ENCODE measurements around the gene AFF4. TPM values are rescaled to one million over a fixed set of nuclear protein-coding genes. Genes with fewer than 3 reads are reported as not detected.
A peak's percentile ranks its signal among the peaks of the same experiment; 100 is the strongest.

Gene AFF4
- total RNA-seq, 1 donor from 2014 or later = 62.4 TPM

- DNase-seq (ENCODE audit: low spot score in 2 of 2) = no peak
- no peak for FAIRE-seq
Observed at GRCh38 chr5:132831095-132831860, 132.2 kb downstream of the AFF4 start.

- FAIRE-seq = no peak
- peak; percentile 68 to 74 for DNase-seq (ENCODE audit: low spot score in 2 of 2)
Observed at GRCh38 chr5:132830436-132831094, 132.9 kb downstream of the AFF4 start, which contains the start of gene SHROOM1. SHROOM1 (minus strand) TSS chr5:132830647; CDS start chr5:132826140, 4,507 bp downstream.

- DNase-seq (ENCODE audit: low spot score in 2 of 2) (peak; percentile 91 to 92), FAIRE-seq (no peak)
Observed at GRCh38 chr5:132829742-132830435, 133.5 kb downstream of the AFF4 start.

DNA sequence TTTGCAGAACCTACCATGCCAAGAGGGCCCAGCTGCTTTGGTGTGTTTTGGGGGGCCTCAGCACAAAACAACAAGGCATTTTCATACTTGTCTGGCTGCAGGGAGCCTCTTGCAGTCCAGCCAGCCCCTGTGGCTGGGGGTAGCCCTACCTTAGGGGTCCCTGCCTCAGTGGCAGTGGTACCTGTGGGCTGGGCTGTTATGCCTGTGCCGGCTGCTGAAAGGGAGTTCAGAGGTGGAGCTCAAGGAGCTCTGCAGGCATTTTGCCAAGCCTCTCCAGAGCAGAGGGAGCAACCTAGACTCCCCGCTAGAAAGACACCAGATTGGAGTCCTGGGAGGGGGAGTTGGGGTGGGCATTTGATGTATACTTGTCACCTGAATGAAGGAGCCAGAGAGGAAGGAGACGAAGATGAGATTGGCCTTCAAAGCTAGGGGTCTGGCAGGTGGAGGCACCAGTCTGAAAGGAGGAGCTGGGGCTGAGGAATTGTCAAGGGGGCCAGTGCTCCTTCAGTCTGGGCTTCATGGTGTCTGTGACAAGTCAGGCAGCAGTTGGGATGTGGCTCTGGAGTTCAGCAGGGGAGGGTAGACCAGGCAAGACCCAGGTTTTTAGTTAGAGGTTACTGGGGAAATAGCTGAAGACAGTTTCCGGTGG is 134.5 kb downstream of the AFF4 start:
- no peak for FAIRE-seq

DNA sequence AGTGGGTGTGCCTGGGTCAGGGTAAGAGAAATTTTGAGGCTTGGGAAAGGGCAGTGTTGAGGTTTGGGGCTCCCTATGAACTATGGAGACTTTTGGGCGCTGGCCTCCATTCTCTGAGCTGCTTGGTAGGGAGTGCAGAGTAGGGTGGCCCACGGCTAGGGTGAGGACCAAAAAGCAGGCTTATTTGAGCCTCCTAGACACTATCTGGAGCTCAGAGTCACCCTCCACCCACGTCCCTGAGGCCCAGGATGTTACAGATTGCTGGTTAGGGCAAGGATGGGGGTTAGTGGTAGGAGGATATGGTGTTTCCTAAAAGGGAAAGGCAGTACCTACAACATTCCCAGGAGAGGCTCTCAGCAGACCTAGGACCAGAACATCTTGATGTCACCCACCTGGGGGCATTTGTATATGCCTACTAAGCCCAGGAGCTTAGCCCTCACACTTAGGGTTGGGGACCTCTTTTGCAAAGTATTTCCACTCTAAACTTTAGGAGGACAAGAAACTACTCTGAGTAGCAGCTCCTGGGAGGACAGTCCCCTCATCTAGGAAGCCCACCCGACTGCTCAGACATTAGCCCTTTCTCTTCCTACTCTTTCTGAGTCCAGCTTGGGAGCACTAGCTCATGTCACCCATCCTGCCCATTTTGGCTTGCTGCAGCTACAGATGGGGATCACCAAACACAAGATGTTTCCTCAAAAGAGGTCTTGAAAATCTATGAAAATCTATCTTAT is 135.3 kb downstream of the AFF4 start:
- FAIRE-seq (no peak), DNase-seq (ENCODE audit: low spot score in 2 of 2) (peak in 1 of 2 donors; percentile 14)

More for the DNA sequence above, 134.5 kb downstream of the AFF4 start:
- DNase-seq (ENCODE audit: low spot score in 2 of 2) = no peak

DNA sequence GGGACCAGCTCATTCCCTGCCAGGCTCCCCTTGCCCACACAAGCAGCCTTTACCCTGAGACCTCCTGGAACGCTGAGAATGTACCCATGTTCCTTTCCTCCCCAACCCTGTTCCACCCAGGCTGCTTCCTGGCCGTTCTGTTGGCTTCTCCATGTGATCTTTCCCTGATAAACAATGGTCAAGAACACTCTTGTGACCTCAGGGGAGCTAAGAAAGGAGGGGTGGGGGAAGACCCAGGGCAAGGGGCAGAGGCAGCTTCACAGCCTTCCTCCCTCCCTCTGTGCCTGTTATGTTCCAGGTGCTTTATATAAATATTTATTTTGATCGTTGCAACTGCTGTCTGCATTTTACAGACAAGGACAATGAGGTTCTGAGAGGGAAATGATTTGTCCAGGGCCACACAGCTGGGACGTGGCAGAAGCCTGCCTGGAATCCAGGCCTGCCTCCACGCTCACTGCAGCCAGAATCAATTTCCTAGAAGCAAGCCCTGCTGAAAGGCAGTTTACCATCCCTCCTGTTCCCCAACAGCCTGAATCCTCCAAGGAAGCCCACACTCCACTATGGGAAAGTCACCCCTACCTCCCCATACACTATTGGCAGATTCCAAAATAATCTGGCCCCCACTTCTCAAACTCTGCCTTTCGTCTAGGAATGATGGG is 136.9 kb downstream of the AFF4 start:
- DNase-seq (ENCODE audit: low spot score in 2 of 2) (no peak), FAIRE-seq (no peak)

GRCh38 chr5:132825834-132826391 is 137.5 kb downstream of the AFF4 start:
- DNase-seq (ENCODE audit: low spot score in 2 of 2) (no peak), FAIRE-seq (no peak)

Small RNAs within 50 kb of the gene (small RNA-seq; reads per million reads assigned to genes)
- gene AC113410.1 (not detected), gene ATP6V0E1P1 (not detected), gene RF00019 (not detected), gene RNA5SP192 (not detected)

Other genes with a start within 250 kb of the AFF4 start
- gene KIF3A, start 226.1 kb downstream of the AFF4 start, total RNA-seq = 95.8 TPM
- gene CCNI2, start 216.2 kb downstream of the AFF4 start, total RNA-seq = 1.6 TPM
- gene SEPTIN8, start 186.4 kb downstream of the AFF4 start, total RNA-seq = 28.1 TPM
- gene SOWAHA, start 150.3 kb downstream of the AFF4 start, total RNA-seq = 4.5 TPM
- 0.82 TPM for gene SHROOM1, start 133.0 kb downstream of the AFF4 start, total RNA-seq
- gene GDF9, start 97.2 kb downstream of the AFF4 start, total RNA-seq = 1.2 TPM
- 75.8 TPM for gene UQCRQ, start 97.0 kb downstream of the AFF4 start, total RNA-seq
- 1.2 TPM for gene LEAP2, start 90.0 kb downstream of the AFF4 start, total RNA-seq
- 27.3 TPM for gene ZCCHC10, start 62.9 kb upstream of the AFF4 start, total RNA-seq
- gene HSPA4, start 88.4 kb upstream of the AFF4 start, total RNA-seq = 140 TPM

All from frontal cortex (tissue), 4 donors.